IMR-90 (cell line): ENCODE data around the gene SCYL2. TPM values are rescaled to one million over a fixed set of nuclear protein-coding genes. Genes with fewer than 3 reads are reported as not detected.

Experiments used
- ATAC-seq: fragments of 200-7000 bp; cut with Tn5 transposase; 2 replicates; pipeline ENCODE4 v1.9.1; 2020; ENCODE audit warnings: low read depth, mild to moderate bottlenecking, moderate library complexity
- BruUV-seq: library from RNA; stranded (reverse); fragments of 400-500 nt; replicated peaks from 2 replicates; lab custom pipeline; 2021; lab: Mats Ljungman, UMichigan
- CTCF ChIA-PET: fragments of 300-600 bp; formaldehyde crosslinking; extraction: SDS; loops from one replicate; lab custom pipeline; 2021; ENCODE audit warnings: antibody characterized with exemption; lab: Yijun Ruan, JAX
- POLR2A ChIA-PET: fragments of 300-600 bp; sonication (Branson Sonifier 250); formaldehyde crosslinking; loops from one replicate; lab custom pipeline; 2022; ENCODE audit warnings: antibody characterized with exemption; ENCODE audit not compliant: unreplicated experiment; lab: Charles Lee
- DNase-seq: peaks from one replicate; pipeline ENCODE4 v3.0.0; 2013
- H2AFZ ChIP-seq: replicated peaks from 2 replicates; pipeline ENCODE3; 2013; ENCODE audit warnings: low read length, mild to moderate bottlenecking; ENCODE audit not compliant: poor library complexity
- H2AK5ac ChIP-seq: 2 replicates; pipeline ENCODE4 v1.6.1; 2013; ENCODE audit warnings: low read depth, low read length, inconsistent platforms
- H2AK9ac ChIP-seq: replicated peaks from 2 replicates; pipeline ENCODE3; 2013; ENCODE audit warnings: mild to moderate bottlenecking, low read depth, low read length, moderate library complexity; ENCODE audit not compliant: poor library complexity
- H2BK120ac ChIP-seq: 2 replicates; pipeline ENCODE4 v1.6.1; 2013; ENCODE audit warnings: low read depth, low read length, inconsistent platforms
- H2BK15ac ChIP-seq: 3 replicates; pipeline ENCODE4 v1.6.1; 2013; ENCODE audit warnings: low read depth, low read length, inconsistent platforms
- H2BK20ac ChIP-seq: 2 replicates; pipeline ENCODE4 v1.6.1; 2013; ENCODE audit warnings: low read depth, mild to moderate bottlenecking, inconsistent platforms, low read length, moderate library complexity
- H2BK5ac ChIP-seq: 2 replicates; pipeline ENCODE4 v1.6.1; 2013; ENCODE audit warnings: mild to moderate bottlenecking, low read depth, low read length, inconsistent platforms; ENCODE audit not compliant: poor library complexity, severe bottlenecking
- H3K14ac ChIP-seq: replicated peaks from 2 replicates; pipeline ENCODE4 v1.6.1; 2013; ENCODE audit warnings: low read depth, low read length, inconsistent platforms
- H3K18ac ChIP-seq: 2 replicates; pipeline ENCODE4 v1.6.1; 2013; ENCODE audit warnings: low read depth, low read length, control low read depth
- H3K23ac ChIP-seq: 2 replicates; pipeline ENCODE4 v1.6.1; 2013; ENCODE audit warnings: low read depth, low read length, inconsistent platforms
- H3K27ac ChIP-seq: 2 replicates; pipeline ENCODE4 v1.5.1; 2013; ENCODE audit warnings: mild to moderate bottlenecking, control low read depth, low read length; ENCODE audit not compliant: insufficient read depth
- H3K27me3 ChIP-seq: 2 replicates; pipeline ENCODE4 v1.6.1; 2013; ENCODE audit warnings: low read length; ENCODE audit not compliant: control insufficient read depth, insufficient read depth
- H3K36me3 ChIP-seq: 2 replicates; pipeline ENCODE4 v1.6.1; 2013; ENCODE audit warnings: low read length, mixed read lengths; ENCODE audit not compliant: control insufficient read depth, insufficient read depth
- H3K4ac ChIP-seq: 2 replicates; pipeline ENCODE4 v1.6.1; 2013; ENCODE audit warnings: low read depth, low read length, inconsistent platforms
- H3K4me1 ChIP-seq: 2 replicates; pipeline ENCODE4 v1.6.1; 2013; ENCODE audit warnings: low read length, mixed read lengths; ENCODE audit not compliant: control insufficient read depth, insufficient read depth
- H3K4me2 ChIP-seq: 2 replicates; pipeline ENCODE4 v1.6.1; 2013; ENCODE audit warnings: low read depth, mild to moderate bottlenecking, control low read depth, low read length, moderate library complexity
- H3K4me3 ChIP-seq: 2 replicates; pipeline ENCODE4 v1.5.1; 2013; ENCODE audit warnings: low read depth, mild to moderate bottlenecking, control low read depth, low read length, moderate library complexity; ENCODE audit not compliant: insufficient read depth
- H3K56ac ChIP-seq: 2 replicates; pipeline ENCODE4 v1.6.1; 2013; ENCODE audit warnings: low read length, inconsistent platforms; ENCODE audit not compliant: insufficient read depth; ENCODE audit errors: extremely low read depth
- H3K79me1 ChIP-seq, 2 experiments: 2 replicates each; pipeline ENCODE4 v1.6.1; 2013; ENCODE audit warnings: low read length in 2 of 2, inconsistent platforms in 1 of 2, low read depth in 1 of 2
- H3K9ac ChIP-seq: 2 replicates; pipeline ENCODE4 v1.6.1; 2013; ENCODE audit warnings: low read depth, low read length, control low read depth
- H3K9me1 ChIP-seq: 2 replicates; pipeline ENCODE4 v1.6.1; 2013; ENCODE audit warnings: low read length, inconsistent platforms; ENCODE audit not compliant: insufficient read depth
- H3K9me3 ChIP-seq: 2 replicates; pipeline ENCODE4 v1.6.1; 2013; ENCODE audit warnings: low read length; ENCODE audit not compliant: control insufficient read depth, insufficient read depth
- H4K20me1 ChIP-seq: 2 replicates; pipeline ENCODE4 v1.6.1; 2013; ENCODE audit warnings: low read length, inconsistent platforms; ENCODE audit not compliant: insufficient read depth
- H4K5ac ChIP-seq: 2 replicates; pipeline ENCODE4 v1.6.1; 2013; ENCODE audit warnings: mild to moderate bottlenecking, low read depth, low read length, control low read depth
- H4K8ac ChIP-seq, 2 experiments: 2 replicates each; pipeline ENCODE4 v1.6.1; 2013; ENCODE audit warnings: low read depth in 2 of 2, low read length in 2 of 2, control low read depth in 1 of 2, inconsistent platforms in 1 of 2
- H4K91ac ChIP-seq: 2 replicates; pipeline ENCODE4 v1.6.1; 2013; ENCODE audit warnings: low read depth, low read length, inconsistent platforms; ENCODE audit not compliant: insufficient read depth
- CEBPB ChIP-seq: IDR thresholded peaks from 2 replicates; pipeline ENCODE4 v1.6.1; 2012; ENCODE audit warnings: low read depth, low read length, improper control_type of control experiment
- CHD1 ChIP-seq: IDR thresholded peaks from 2 replicates; pipeline ENCODE4 v1.6.1; 2012; ENCODE audit warnings: low read depth, low read length, improper control_type of control experiment
- CTCF ChIP-seq: conservative IDR thresholded peaks from 2 replicates; pipeline ENCODE4 v1.5.1; 2012; ENCODE audit warnings: mild to moderate bottlenecking, low read depth, low read length, improper control_type of control experiment
- ELK1 ChIP-seq: fragments of 150-350 bp; IDR thresholded peaks from 2 replicates; pipeline ENCODE4 v1.6.1; 2016; ENCODE audit warnings: low read depth, mild to moderate bottlenecking, low read length, moderate library complexity, borderline replicate concordance
- FOS ChIP-seq: fragments of 150-350 bp; IDR thresholded peaks from 2 replicates; pipeline ENCODE4 v1.6.1; 2016; ENCODE audit warnings: low read depth, low read length
- MAFK ChIP-seq: IDR thresholded peaks from 2 replicates; pipeline ENCODE4 v1.6.1; 2012; ENCODE audit warnings: low read depth, low read length, improper control_type of control experiment
- MAZ ChIP-seq: IDR thresholded peaks from 2 replicates; pipeline ENCODE4 v1.6.1; 2012; ENCODE audit warnings: low read depth, mild to moderate bottlenecking, low read length, improper control_type of control experiment, moderate library complexity, borderline replicate concordance
- MXI1 ChIP-seq: IDR thresholded peaks from 2 replicates; pipeline ENCODE4 v1.6.1; 2012; ENCODE audit warnings: low read depth, mild to moderate bottlenecking, low read length, moderate library complexity, borderline replicate concordance
- NFE2L2 ChIP-seq: fragments of 150-350 bp; IDR thresholded peaks from 2 replicates; pipeline ENCODE4 v1.6.1; 2016; ENCODE audit warnings: low read depth, mild to moderate bottlenecking, low read length
- POLR2A ChIP-seq: IDR thresholded peaks from 2 replicates; pipeline ENCODE4 v1.6.1; 2012; ENCODE audit warnings: mild to moderate bottlenecking, low read depth, low read length
- RAD21 ChIP-seq: IDR thresholded peaks from 2 replicates; pipeline ENCODE4 v1.6.1; 2012; ENCODE audit warnings: low read length, improper control_type of control experiment
- RFX5 ChIP-seq: IDR thresholded peaks from 2 replicates; pipeline ENCODE4 v1.8.0; 2012; ENCODE audit warnings: low read depth, mild to moderate bottlenecking, low read length, moderate library complexity
- SMC3 ChIP-seq: fragments of 150-350 bp; IDR thresholded peaks from 2 replicates; pipeline ENCODE4 v1.6.1; 2016; ENCODE audit warnings: low read depth, mild to moderate bottlenecking, antibody characterized with exemption, low read length, moderate library complexity
- WGBS, 2 experiments: methylation state at CpG; one replicate each; pipeline versions ENCODE4 v1.1.5 to v1.1.7; 2013; ENCODE audit warnings: missing lambda C conversion rate in 2 of 2; ENCODE audit not compliant: insufficient read length in 1 of 2; ENCODE audit errors: extremely low coverage in 2 of 2; 5-methylcytosine and 5-hydroxymethylcytosine counted together
- dilution Hi-C: fragments of 300-500 bp; cut with HindIII; formaldehyde crosslinking; loops from one replicate; pipeline ENCODE4 v1.14.3; 2018; ENCODE audit warnings: low sequenced_read_pairs; ENCODE audit not compliant: unreplicated experiment
- in situ Hi-C: fragments of 300-500 bp; cut with MboI; formaldehyde crosslinking; loops from 3 replicates; pipeline ENCODE4 v1.14.3; 2019; ENCODE audit warnings: low sequenced_read_pairs, inconsistent platforms, mixed read lengths
- intact Hi-C: fragments of 100-400 bp; cut with micrococcal nuclease; formaldehyde crosslinking; loops from 2 replicates; pipeline ENCODE4 v1.10.0; 2022
- polyA plus RNA-seq, 3 experiments: library from polyadenylated mRNA; depleted of rRNA; stranded (reverse); fragments of >200 nt; gene quantifications; 2 replicates each; pipeline ENCODE4 v1.2.3, GENCODE V29; 2012; ENCODE audit warnings: low replicate concordance in 1 of 3
- total RNA-seq: library from RNA; depleted of rRNA; stranded (reverse); fragments of >200 nt; gene quantifications from 2 replicates; pipeline ENCODE4 v1.2.3, GENCODE V29; 2012

Gene SCYL2
- total and polyA plus RNA-seq, 2 of the 4 experiments (the other 2 are of a cell fraction): 15.3 to 52.0 TPM

- dilution Hi-C loops (no loop called here), intact Hi-C loops (no loop called here), in situ Hi-C loops (no loop called here)
- no peak overlapping the region for H2BK15ac ChIP-seq
- no TSS peak for BruUV-seq
- no peak overlapping the region for H3K4ac ChIP-seq
- no peak overlapping the region for H2AK5ac ChIP-seq
- no peaks in the 10 kb centered on the region for H3K9me3 ChIP-seq
- H4K91ac ChIP-seq: no peak overlapping the region
- POLR2A ChIA-PET: no interaction called here
- no peak overlapping the region for H3K27ac ChIP-seq
- no peak overlapping the region for H2BK120ac ChIP-seq
- H3K36me3 ChIP-seq: no peaks in the 10 kb centered on the region
- H4K20me1 ChIP-seq: no peaks in the 10 kb centered on the region
- no peak overlapping the region for H3K4me2 ChIP-seq
- no peak overlapping the region for H4K8ac ChIP-seq
- no peak overlapping the region for H3K18ac ChIP-seq
- CTCF ChIA-PET: no interaction called here
- no peak overlapping the region for H3K56ac ChIP-seq
- DNase-seq: no peak
- H4K5ac ChIP-seq: no peak overlapping the region
- H3K9ac ChIP-seq: no peak overlapping the region
- H3K9me1 ChIP-seq: no peaks in the 10 kb centered on the region
- no peak overlapping the region for H2BK20ac ChIP-seq
- H3K23ac ChIP-seq: no peak overlapping the region
- H2AFZ ChIP-seq: no peak overlapping the region
- WGBS, 2 experiments: no CpG with 5 or more reads among the region's 1 CpG
- TF ChIP-seq ELK1 (no peak), MXI1 (no peak), RAD21 (no peak), CTCF (no peak), RFX5 (no peak), SMC3 (no peak), NFE2L2 (no peak), CHD1 (no peak), FOS (no peak), CEBPB (no peak), MAFK (no peak), MAZ (no peak), POLR2A (no peak)
- H3K27me3 ChIP-seq: no peaks in the 10 kb centered on the region
- no peaks in the 10 kb centered on the region for H3K79me1 ChIP-seq
- H2BK5ac ChIP-seq: no peak overlapping the region
- no peak overlapping the region for H3K14ac ChIP-seq
- H3K4me3 ChIP-seq: no peak overlapping the region
- H3K4me1 ChIP-seq: no peaks in the 10 kb centered on the region
- ATAC-seq: no peak
- no peak overlapping the region for H2AK9ac ChIP-seq
These were observed 27.4 kb upstream of the SCYL2 start for GRCh38 chr12:100239589-100239988.
